Liver (tissue), 9 donors: Measurements from ENCODE around the gene DENND2D. TPM values are rescaled to one million over a fixed set of nuclear protein-coding genes. Genes with fewer than 3 reads are reported as not detected.

ENCODE experiments used
- DNase-seq: peaks from one replicate; pipeline ENCODE4 v3.0.0-alpha.2; 2017; ENCODE audit warnings: low spot score
- H3K27ac ChIP-seq, 2 donors: one replicate each; pipeline ENCODE4 v1.7.0; 2013; ENCODE audit warnings: inconsistent platforms in 2 of 2, low read length in 2 of 2, control low read depth in 1 of 2, low read depth in 1 of 2, mild to moderate bottlenecking in 1 of 2
- H3K27me3 ChIP-seq, 4 donors: one replicate each; pipeline versions ENCODE4 v1.6.1 to v1.7.0; 2013; ENCODE audit warnings: low read length in 3 of 4, inconsistent platforms in 1 of 4, mild to moderate bottlenecking in 1 of 4, moderate library complexity in 1 of 4; ENCODE audit not compliant: control insufficient read depth in 4 of 4, insufficient read depth in 4 of 4
- H3K36me3 ChIP-seq, 4 donors: one replicate each; pipeline versions ENCODE4 v1.6.1 to v1.7.0; 2013; ENCODE audit warnings: low read length in 3 of 4, mild to moderate bottlenecking in 3 of 4, low read depth in 1 of 4, moderate library complexity in 1 of 4; ENCODE audit not compliant: control insufficient read depth in 4 of 4, insufficient read depth in 3 of 4
- H3K4me1 ChIP-seq, 4 donors: one replicate each; pipeline versions ENCODE4 v1.6.1 to v1.7.0; 2013; ENCODE audit warnings: low read length in 3 of 4, mild to moderate bottlenecking in 3 of 4, moderate library complexity in 1 of 4; ENCODE audit not compliant: control insufficient read depth in 4 of 4, insufficient read depth in 4 of 4
- H3K4me3 ChIP-seq, 3 donors: one replicate each; pipeline versions ENCODE4 v1.6.1 to v1.7.0; 2013; ENCODE audit warnings: low read length in 3 of 3, control low read depth in 1 of 3, low read depth in 1 of 3, mild to moderate bottlenecking in 1 of 3
- H3K9ac ChIP-seq, 2 donors: one replicate each; pipeline ENCODE4 v1.7.0; 2013; ENCODE audit warnings: low read length in 2 of 2, mild to moderate bottlenecking in 2 of 2, moderate library complexity in 2 of 2, control low read depth in 1 of 2, low read depth in 1 of 2
- H3K9me3 ChIP-seq, 4 donors: one replicate each; pipeline versions ENCODE4 v1.6.1 to v1.7.0; 2013; ENCODE audit warnings: low read length in 3 of 4; ENCODE audit not compliant: control insufficient read depth in 4 of 4
- EGR1 ChIP-seq, 2 donors: IDR thresholded peaks; 2 replicates each; pipeline ENCODE4 v1.6.1; 2016 to 2018; ENCODE audit warnings: antibody characterized with exemption in 2 of 2, low read depth in 2 of 2
- GABPA ChIP-seq, 2 donors: IDR thresholded peaks in 1 of 2; conservative IDR thresholded peaks in 1 of 2; 2 replicates each; pipeline ENCODE4 v1.6.1; 2016; ENCODE audit warnings: antibody characterized with exemption in 2 of 2, mild to moderate bottlenecking in 1 of 2, moderate library complexity in 1 of 2
- HNF4A ChIP-seq, 2 donors: conservative IDR thresholded peaks; 2 replicates each; pipeline ENCODE4 v1.6.1; 2016; ENCODE audit warnings: antibody characterized with exemption in 2 of 2, mild to moderate bottlenecking in 2 of 2
- HNF4G ChIP-seq: IDR thresholded peaks from 2 replicates; pipeline ENCODE4 v1.6.1; 2016; ENCODE audit warnings: antibody characterized with exemption
- NR2F2 ChIP-seq: IDR thresholded peaks from 2 replicates; pipeline ENCODE4 v1.6.1; 2016; ENCODE audit warnings: antibody characterized with exemption
- RAD21 ChIP-seq, 2 donors: IDR thresholded peaks; 2 replicates each; pipeline ENCODE4 v1.6.1; 2016; ENCODE audit warnings: antibody characterized with exemption in 2 of 2, mild to moderate bottlenecking in 2 of 2
- SP1 ChIP-seq: IDR thresholded peaks from 2 replicates; pipeline ENCODE4 v1.6.1; 2018; ENCODE audit warnings: antibody characterized with exemption, mild to moderate bottlenecking
- TAF1 ChIP-seq: conservative IDR thresholded peaks from 2 replicates; pipeline ENCODE4 v1.6.1; 2016; ENCODE audit warnings: antibody characterized with exemption, mild to moderate bottlenecking
- YY1 ChIP-seq: IDR thresholded peaks from 2 replicates; pipeline ENCODE4 v1.6.1; 2016; ENCODE audit warnings: antibody characterized with exemption, mild to moderate bottlenecking
- WGBS: extraction: QIAGEN DNeasy Blood & Tissue Kit; methylation state at CpG from one replicate; pipeline ENCODE4 v1.1.7; 2013; 5-methylcytosine and 5-hydroxymethylcytosine counted together
- polyA plus RNA-seq, 2 donors: library from polyadenylated mRNA; stranded (reverse) in 1 of 2; unstranded in 1 of 2; fragments of 200-250 nt in 1 of 2; fragments of >200 nt in 1 of 2; fragmentation: Nextera tagmentation in 1 of 2; extraction: Ambion mirVana in 1 of 2; gene quantifications; one replicate each; pipeline versions ENCODE4 v1.2.1 to v1.2.3, GENCODE V29; 2013 to 2015
- total RNA-seq, 2 donors: library from RNA; depleted of rRNA; stranded (reverse); fragments of >200 nt; gene quantifications; one replicate each; pipeline ENCODE4 v1.2.3, GENCODE V29; 2014
- TF ChIP-seq, protein P1 (sequence below): IDR thresholded peaks from 2 replicates; pipeline ENCODE4 v1.6.1; 2016; ENCODE audit warnings: antibody characterized with exemption, mild to moderate bottlenecking
- TF ChIP-seq, protein P2 (sequence below): fragments of 150-350 bp; IDR thresholded peaks from 2 replicates; pipeline ENCODE4 v1.5.1; 2017; ENCODE audit warnings: improper control_type of control experiment, low read depth, low read length; ENCODE audit not compliant: missing input control
- TF ChIP-seq, protein P3 (sequence below): IDR thresholded peaks from 2 replicates; pipeline ENCODE4 v1.6.1; 2016; ENCODE audit warnings: antibody characterized with exemption
- TF ChIP-seq, protein P4 (sequence below): IDR thresholded peaks from 2 replicates; pipeline ENCODE4 v1.6.1; 2016; ENCODE audit warnings: antibody characterized with exemption
- donor health status: healthy.
- donor health status: healthy.
- donor health status: healthy.
- donor health status: healthy.
- donor health status: healthy.

The DENND2D gene
- total and polyA plus RNA-seq, 4 donors = 8.8 to 20.7 (median 12.8) TPM

DNA sequence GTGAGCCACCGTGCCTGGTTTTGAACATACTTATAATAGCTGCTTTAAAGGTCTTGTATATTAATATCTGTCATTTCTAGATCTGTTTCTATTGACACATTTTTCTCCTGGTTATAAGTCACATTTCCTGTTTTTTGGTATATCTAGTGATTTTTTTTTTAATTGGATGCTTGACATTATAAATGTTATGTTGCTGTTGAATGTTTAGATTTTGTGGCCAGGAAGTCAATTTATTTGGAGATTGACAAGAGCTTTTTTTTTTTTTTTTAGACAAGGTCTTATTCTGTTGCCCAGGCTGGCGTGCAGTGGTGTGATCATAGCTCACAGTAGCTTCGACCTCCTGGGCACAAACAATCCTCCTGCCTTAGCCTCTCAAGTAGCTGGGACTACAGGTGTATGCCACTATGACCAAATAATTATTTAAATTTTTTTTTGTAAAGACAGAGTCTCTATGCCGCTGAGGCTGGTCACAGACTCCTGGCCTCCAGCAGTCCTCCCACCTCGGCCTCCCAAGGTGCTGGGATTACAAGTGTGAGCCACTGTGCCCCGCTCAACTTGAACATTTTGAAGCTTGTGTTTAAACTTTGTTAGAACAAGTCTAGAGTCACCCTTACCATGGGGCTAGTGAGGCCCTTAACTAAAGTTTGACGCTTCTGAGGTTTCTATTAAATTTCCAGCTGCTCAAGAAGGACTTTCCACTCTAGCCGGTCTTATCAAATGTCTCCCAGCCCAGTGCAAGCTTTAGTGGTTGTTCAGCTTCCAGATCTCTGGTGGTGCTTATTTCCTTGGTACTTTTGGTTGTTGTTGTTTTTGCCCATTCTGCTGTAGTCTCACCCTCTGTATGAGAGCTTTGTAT is 18.5 kb upstream of the DENND2D start:
- no peak for DNase-seq
- TF ChIP-seq EGR1 (IDR thresholded peaks at IDR 0.05; ENCODE audit: low read depth in 2 of 2) (no peak), GABPA (IDR thresholded peaks at IDR 0.05 in 1 of 2, conservative IDR thresholded peaks at IDR 0.05 in 1 of 2) (no peak), RAD21 (IDR thresholded peaks at IDR 0.05) (no peak), HNF4A (conservative IDR thresholded peaks at IDR 0.05) (no peak)
- TF ChIP-seq, protein P1, sequence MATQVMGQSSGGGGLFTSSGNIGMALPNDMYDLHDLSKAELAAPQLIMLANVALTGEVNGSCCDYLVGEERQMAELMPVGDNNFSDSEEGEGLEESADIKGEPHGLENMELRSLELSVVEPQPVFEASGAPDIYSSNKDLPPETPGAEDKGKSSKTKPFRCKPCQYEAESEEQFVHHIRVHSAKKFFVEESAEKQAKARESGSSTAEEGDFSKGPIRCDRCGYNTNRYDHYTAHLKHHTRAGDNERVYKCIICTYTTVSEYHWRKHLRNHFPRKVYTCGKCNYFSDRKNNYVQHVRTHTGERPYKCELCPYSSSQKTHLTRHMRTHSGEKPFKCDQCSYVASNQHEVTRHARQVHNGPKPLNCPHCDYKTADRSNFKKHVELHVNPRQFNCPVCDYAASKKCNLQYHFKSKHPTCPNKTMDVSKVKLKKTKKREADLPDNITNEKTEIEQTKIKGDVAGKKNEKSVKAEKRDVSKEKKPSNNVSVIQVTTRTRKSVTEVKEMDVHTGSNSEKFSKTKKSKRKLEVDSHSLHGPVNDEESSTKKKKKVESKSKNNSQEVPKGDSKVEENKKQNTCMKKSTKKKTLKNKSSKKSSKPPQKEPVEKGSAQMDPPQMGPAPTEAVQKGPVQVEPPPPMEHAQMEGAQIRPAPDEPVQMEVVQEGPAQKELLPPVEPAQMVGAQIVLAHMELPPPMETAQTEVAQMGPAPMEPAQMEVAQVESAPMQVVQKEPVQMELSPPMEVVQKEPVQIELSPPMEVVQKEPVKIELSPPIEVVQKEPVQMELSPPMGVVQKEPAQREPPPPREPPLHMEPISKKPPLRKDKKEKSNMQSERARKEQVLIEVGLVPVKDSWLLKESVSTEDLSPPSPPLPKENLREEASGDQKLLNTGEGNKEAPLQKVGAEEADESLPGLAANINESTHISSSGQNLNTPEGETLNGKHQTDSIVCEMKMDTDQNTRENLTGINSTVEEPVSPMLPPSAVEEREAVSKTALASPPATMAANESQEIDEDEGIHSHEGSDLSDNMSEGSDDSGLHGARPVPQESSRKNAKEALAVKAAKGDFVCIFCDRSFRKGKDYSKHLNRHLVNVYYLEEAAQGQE = no peak
- H3K36me3 ChIP-seq = no peaks in the 10 kb centered on the region
- H3K9ac ChIP-seq = no peak overlapping the region
- no peak overlapping the region for H3K27ac ChIP-seq
- no peaks in the 10 kb centered on the region for H3K9me3 ChIP-seq
- H3K4me1 ChIP-seq = peaks cover 0 to 11% (median 2%) of the 10 kb centered on the region in 4 donors
- WGBS = 92% methylated on average over 8 of the region's 8 CpGs
- H3K4me3 ChIP-seq = no peak overlapping the region
- H3K27me3 ChIP-seq = no peaks in the 10 kb centered on the region

DNA sequence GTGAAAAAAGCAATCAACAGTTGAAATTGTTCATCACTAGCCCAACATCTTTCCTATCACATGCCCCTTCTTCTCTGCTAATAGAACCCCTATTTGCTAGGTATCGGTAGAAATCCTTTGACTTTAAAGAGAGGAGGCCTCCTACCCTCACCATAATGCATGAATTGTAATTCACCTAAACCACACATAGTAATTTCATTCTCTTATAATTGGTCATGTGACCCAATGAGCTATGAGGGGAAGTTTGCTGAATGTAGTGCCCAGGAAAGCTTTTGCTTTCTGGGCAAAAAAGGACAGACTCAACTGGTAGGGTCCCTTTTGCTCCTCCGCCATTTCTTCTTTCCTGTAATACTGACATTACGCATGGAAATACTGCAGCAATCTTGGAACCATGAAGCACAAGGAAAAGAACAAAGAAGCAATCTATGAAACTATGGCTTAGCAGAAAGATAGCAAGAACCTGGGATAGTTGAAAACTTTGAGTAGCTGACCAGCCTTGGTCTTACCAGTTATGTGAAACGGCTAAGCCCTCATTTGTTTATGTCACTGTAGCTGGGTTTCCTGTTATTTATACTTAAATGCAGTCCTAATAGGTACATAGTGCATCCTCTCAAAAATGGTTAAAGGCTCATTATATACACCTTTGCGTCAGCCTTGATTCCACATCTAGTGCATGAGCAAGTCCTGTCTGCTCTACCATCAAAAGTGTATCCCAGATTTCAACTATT is 16.9 kb upstream of the DENND2D start:
- H3K36me3 ChIP-seq = no peaks in the 10 kb centered on the region
- no peak overlapping the region for H3K9ac ChIP-seq
- no peak overlapping the region for H3K4me3 ChIP-seq
- DNase-seq = no peak
- H3K27me3 ChIP-seq = no peaks in the 10 kb centered on the region
- TF ChIP-seq HNF4A (conservative IDR thresholded peaks at IDR 0.05) (no peak), GABPA (IDR thresholded peaks at IDR 0.05 in 1 of 2, conservative IDR thresholded peaks at IDR 0.05 in 1 of 2) (no peak), SP1 (no peak), TAF1 (no peak)
- H3K9me3 ChIP-seq = no peaks in the 10 kb centered on the region
- WGBS = 75% methylated on average over 5 of the region's 5 CpGs
- H3K27ac ChIP-seq = no peak overlapping the region
- H3K4me1 ChIP-seq = peaks cover 0 to 7% (median under 1%) of the 10 kb centered on the region in 4 donors

DNA sequence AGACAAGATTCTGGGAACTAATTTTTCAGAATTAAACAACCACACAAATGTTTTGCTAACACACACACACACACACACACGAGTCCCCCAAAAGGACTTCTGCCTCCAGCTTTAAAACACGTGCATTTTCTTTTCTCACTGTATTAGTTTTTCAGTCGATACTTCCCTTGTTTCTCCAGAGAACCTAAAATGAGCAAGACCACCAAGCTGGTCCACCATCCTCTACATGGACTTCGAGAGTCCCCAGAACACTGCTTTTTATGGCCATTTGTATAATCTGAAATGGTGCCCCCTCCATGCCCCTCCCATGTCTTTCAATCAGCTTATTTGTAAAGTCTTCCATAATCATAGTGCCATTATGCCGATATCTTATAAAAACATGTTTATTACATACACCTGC is 16.3 kb upstream of the DENND2D start:
- H3K4me1 ChIP-seq = peaks cover 0 to 1% (median under 1%) of the 10 kb centered on the region in 4 donors
- H3K27ac ChIP-seq = no peak overlapping the region
- H3K27me3 ChIP-seq = no peaks in the 10 kb centered on the region
- WGBS = 83% methylated on average over 5 of the region's 5 CpGs
- H3K4me3 ChIP-seq = no peak overlapping the region
- no peaks in the 10 kb centered on the region for H3K9me3 ChIP-seq
- no peak overlapping the region for H3K9ac ChIP-seq
- H3K36me3 ChIP-seq = no peaks in the 10 kb centered on the region
- no peak for DNase-seq
- TF ChIP-seq, protein P2, sequence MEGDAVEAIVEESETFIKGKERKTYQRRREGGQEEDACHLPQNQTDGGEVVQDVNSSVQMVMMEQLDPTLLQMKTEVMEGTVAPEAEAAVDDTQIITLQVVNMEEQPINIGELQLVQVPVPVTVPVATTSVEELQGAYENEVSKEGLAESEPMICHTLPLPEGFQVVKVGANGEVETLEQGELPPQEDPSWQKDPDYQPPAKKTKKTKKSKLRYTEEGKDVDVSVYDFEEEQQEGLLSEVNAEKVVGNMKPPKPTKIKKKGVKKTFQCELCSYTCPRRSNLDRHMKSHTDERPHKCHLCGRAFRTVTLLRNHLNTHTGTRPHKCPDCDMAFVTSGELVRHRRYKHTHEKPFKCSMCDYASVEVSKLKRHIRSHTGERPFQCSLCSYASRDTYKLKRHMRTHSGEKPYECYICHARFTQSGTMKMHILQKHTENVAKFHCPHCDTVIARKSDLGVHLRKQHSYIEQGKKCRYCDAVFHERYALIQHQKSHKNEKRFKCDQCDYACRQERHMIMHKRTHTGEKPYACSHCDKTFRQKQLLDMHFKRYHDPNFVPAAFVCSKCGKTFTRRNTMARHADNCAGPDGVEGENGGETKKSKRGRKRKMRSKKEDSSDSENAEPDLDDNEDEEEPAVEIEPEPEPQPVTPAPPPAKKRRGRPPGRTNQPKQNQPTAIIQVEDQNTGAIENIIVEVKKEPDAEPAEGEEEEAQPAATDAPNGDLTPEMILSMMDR = no peak
- TF ChIP-seq, protein P3, sequence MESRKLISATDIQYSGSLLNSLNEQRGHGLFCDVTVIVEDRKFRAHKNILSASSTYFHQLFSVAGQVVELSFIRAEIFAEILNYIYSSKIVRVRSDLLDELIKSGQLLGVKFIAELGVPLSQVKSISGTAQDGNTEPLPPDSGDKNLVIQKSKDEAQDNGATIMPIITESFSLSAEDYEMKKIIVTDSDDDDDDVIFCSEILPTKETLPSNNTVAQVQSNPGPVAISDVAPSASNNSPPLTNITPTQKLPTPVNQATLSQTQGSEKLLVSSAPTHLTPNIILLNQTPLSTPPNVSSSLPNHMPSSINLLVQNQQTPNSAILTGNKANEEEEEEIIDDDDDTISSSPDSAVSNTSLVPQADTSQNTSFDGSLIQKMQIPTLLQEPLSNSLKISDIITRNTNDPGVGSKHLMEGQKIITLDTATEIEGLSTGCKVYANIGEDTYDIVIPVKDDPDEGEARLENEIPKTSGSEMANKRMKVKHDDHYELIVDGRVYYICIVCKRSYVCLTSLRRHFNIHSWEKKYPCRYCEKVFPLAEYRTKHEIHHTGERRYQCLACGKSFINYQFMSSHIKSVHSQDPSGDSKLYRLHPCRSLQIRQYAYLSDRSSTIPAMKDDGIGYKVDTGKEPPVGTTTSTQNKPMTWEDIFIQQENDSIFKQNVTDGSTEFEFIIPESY = no peak
- TF ChIP-seq, protein P4, sequence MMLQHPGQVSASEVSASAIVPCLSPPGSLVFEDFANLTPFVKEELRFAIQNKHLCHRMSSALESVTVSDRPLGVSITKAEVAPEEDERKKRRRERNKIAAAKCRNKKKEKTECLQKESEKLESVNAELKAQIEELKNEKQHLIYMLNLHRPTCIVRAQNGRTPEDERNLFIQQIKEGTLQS = no peak
- TF ChIP-seq NR2F2 = no peak
- TF ChIP-seq HNF4G = no peak
- TF ChIP-seq YY1 = no peak
- no peak for TF ChIP-seq TAF1
- TF ChIP-seq, protein P1 = no peak
- no peak for TF ChIP-seq GABPA (IDR thresholded peaks at IDR 0.05 in 1 of 2, conservative IDR thresholded peaks at IDR 0.05 in 1 of 2)
